ENCODE measurements around the gene TTC28. TPM values are rescaled to one million over a fixed set of nuclear protein-coding genes. Genes with fewer than 3 reads are reported as not detected.

TTC28 gene
- total RNA-seq, 1 donor from 2014 or later = 1.3 TPM

GRCh38 chr22:28316014-28316413, 363.6 kb downstream of the TTC28 start:
- Mint-ChIP-seq H3K9me3 (peaks cover 3% of the 10 kb centered on the region), H3K27me3 (no peaks in the 10 kb centered on the region), H3K27ac (no peak overlapping the region), H3K36me3 (ENCODE audit: low read depth) (no peaks in the 10 kb centered on the region), H3K4me1 (no peaks in the 10 kb centered on the region), H3K4me3 (no peak overlapping the region)
- intact Hi-C loops (cut with micrococcal nuclease) = no loop called here
- DNase-seq = no peak

GRCh38 chr22:28314959-28315358, 364.7 kb downstream of the TTC28 start:
- no peaks in the 10 kb centered on the region for H3K27me3 Mint-ChIP-seq
- intact Hi-C loops (cut with micrococcal nuclease) = no loop called here

GRCh38 chr22:28310299-28310698, 369.3 kb downstream of the TTC28 start:
- DNase-seq = no peak
- H3K4me1 Mint-ChIP-seq = no peaks in the 10 kb centered on the region
- H3K36me3 Mint-ChIP-seq (ENCODE audit: low read depth) = no peaks in the 10 kb centered on the region
- H3K9me3 Mint-ChIP-seq = no peaks in the 10 kb centered on the region
- H3K27me3 Mint-ChIP-seq = peaks cover 1% of the 10 kb centered on the region
- no peak overlapping the region for H3K4me3 Mint-ChIP-seq
- H3K27ac Mint-ChIP-seq = no peak overlapping the region
- intact Hi-C loops (cut with micrococcal nuclease) = no loop called here

More at GRCh38 chr22:28314959-28315358, 364.7 kb downstream of the TTC28 start:
- no peak for DNase-seq
- Mint-ChIP-seq H3K36me3 (ENCODE audit: low read depth) (no peaks in the 10 kb centered on the region), H3K27ac (no peak overlapping the region), H3K4me3 (no peak overlapping the region), H3K9me3 (peaks cover 3% of the 10 kb centered on the region), H3K4me1 (no peaks in the 10 kb centered on the region)

GRCh38 chr22:28299753-28300152, 379.9 kb downstream of the TTC28 start:
- Mint-ChIP-seq H3K36me3 (ENCODE audit: low read depth) (no peaks in the 10 kb centered on the region), H3K27me3 (no peaks in the 10 kb centered on the region), H3K4me3 (peak overlapping the region; percentile 14), H3K27ac (no peak overlapping the region), H3K9me3 (no peaks in the 10 kb centered on the region), H3K4me1 (peaks cover 16% of the 10 kb centered on the region)
- peak; percentile 57 for DNase-seq
- intact Hi-C loops (cut with micrococcal nuclease) = loop anchor here (5.0 kb wide), 1 partner anchor 143 kb away; no protein-coding TSS in a partner anchor

- DNase-seq = no peak
- no peak overlapping the region for H3K27ac Mint-ChIP-seq
- H3K4me1 Mint-ChIP-seq = peaks cover 16% of the 10 kb centered on the region
- intact Hi-C loops (cut with micrococcal nuclease) = loop anchor here (5.0 kb wide), 1 partner anchor 143 kb away; no protein-coding TSS in a partner anchor
- no peak overlapping the region for H3K4me3 Mint-ChIP-seq
- no peaks in the 10 kb centered on the region for H3K9me3 Mint-ChIP-seq
- H3K27me3 Mint-ChIP-seq = no peaks in the 10 kb centered on the region
- H3K36me3 Mint-ChIP-seq (ENCODE audit: low read depth) = no peaks in the 10 kb centered on the region
Observed at GRCh38 chr22:28299309-28299708, 380.3 kb downstream of the TTC28 start.

- Mint-ChIP-seq H3K27ac (no peak overlapping the region), H3K4me3 (no peak overlapping the region), H3K4me1 (peaks cover 16% of the 10 kb centered on the region), H3K9me3 (no peaks in the 10 kb centered on the region), H3K36me3 (ENCODE audit: low read depth) (no peaks in the 10 kb centered on the region), H3K27me3 (no peaks in the 10 kb centered on the region)
- intact Hi-C loops (cut with micrococcal nuclease) = loop anchor here (5.0 kb wide), 1 partner anchor 145 kb away; no protein-coding TSS in a partner anchor
- no peak for DNase-seq
Observed at GRCh38 chr22:28297504-28297903, 382.1 kb downstream of the TTC28 start.

- intact Hi-C loops (cut with micrococcal nuclease) = loop anchor here (5.0 kb wide), 1 partner anchor 146 kb away; no protein-coding TSS in a partner anchor
- no peaks in the 10 kb centered on the region for H3K9me3 Mint-ChIP-seq
- no peak for DNase-seq
- peaks cover 16% of the 10 kb centered on the region for H3K4me1 Mint-ChIP-seq
- no peaks in the 10 kb centered on the region for H3K27me3 Mint-ChIP-seq
- no peak overlapping the region for H3K27ac Mint-ChIP-seq
- H3K4me3 Mint-ChIP-seq = no peak overlapping the region
- H3K36me3 Mint-ChIP-seq (ENCODE audit: low read depth) = no peaks in the 10 kb centered on the region
Observed at GRCh38 chr22:28296452-28296851, 383.2 kb downstream of the TTC28 start.

GRCh38 chr22:28283068-28283654, 396.5 kb downstream of the TTC28 start:
- intact Hi-C loops (cut with micrococcal nuclease) = no loop called here
- peaks cover 2% of the 10 kb centered on the region for H3K4me1 Mint-ChIP-seq
- H3K36me3 Mint-ChIP-seq (ENCODE audit: low read depth) = no peaks in the 10 kb centered on the region
- H3K27ac Mint-ChIP-seq = no peak overlapping the region
- no peaks in the 10 kb centered on the region for H3K9me3 Mint-ChIP-seq
- no peak for DNase-seq
- no peaks in the 10 kb centered on the region for H3K27me3 Mint-ChIP-seq
- H3K4me3 Mint-ChIP-seq = no peak overlapping the region

- no peak overlapping the region for H3K4me3 Mint-ChIP-seq
- intact Hi-C loops (cut with micrococcal nuclease) = no loop called here
- H3K27ac Mint-ChIP-seq = no peak overlapping the region
- H3K9me3 Mint-ChIP-seq = no peaks in the 10 kb centered on the region
- no peak for DNase-seq
- H3K36me3 Mint-ChIP-seq (ENCODE audit: low read depth) = no peaks in the 10 kb centered on the region
- peaks cover 1% of the 10 kb centered on the region for H3K27me3 Mint-ChIP-seq
- peaks cover 2% of the 10 kb centered on the region for H3K4me1 Mint-ChIP-seq
Observed at GRCh38 chr22:28282405-28283067, 397.1 kb downstream of the TTC28 start.

- Mint-ChIP-seq H3K4me1 (peaks cover 2% of the 10 kb centered on the region), H3K27ac (no peak overlapping the region), H3K4me3 (no peak overlapping the region), H3K36me3 (ENCODE audit: low read depth) (no peaks in the 10 kb centered on the region), H3K9me3 (no peaks in the 10 kb centered on the region), H3K27me3 (peaks cover 1% of the 10 kb centered on the region)
- intact Hi-C loops (cut with micrococcal nuclease) = no loop called here
- no peak for DNase-seq
Observed at GRCh38 chr22:28279888-28280287, 399.8 kb downstream of the TTC28 start.

- Mint-ChIP-seq H3K27me3 (peaks cover 6% of the 10 kb centered on the region), H3K27ac (no peak overlapping the region), H3K36me3 (ENCODE audit: low read depth) (no peaks in the 10 kb centered on the region), H3K4me3 (no peak overlapping the region), H3K4me1 (no peaks in the 10 kb centered on the region), H3K9me3 (no peaks in the 10 kb centered on the region)
- intact Hi-C loops (cut with micrococcal nuclease) = no loop called here
- no peak for DNase-seq
Observed at GRCh38 chr22:28269277-28269676, 410.4 kb downstream of the TTC28 start.

- Mint-ChIP-seq H3K36me3 (ENCODE audit: low read depth) (no peaks in the 10 kb centered on the region), H3K27me3 (peaks cover 6% of the 10 kb centered on the region), H3K27ac (no peak overlapping the region), H3K9me3 (no peaks in the 10 kb centered on the region), H3K4me1 (no peaks in the 10 kb centered on the region), H3K4me3 (no peak overlapping the region)
- DNase-seq = no peak
- intact Hi-C loops (cut with micrococcal nuclease) = no loop called here
Observed at GRCh38 chr22:28268850-28269249, 410.8 kb downstream of the TTC28 start.

GRCh38 chr22:28268171-28268570, 411.5 kb downstream of the TTC28 start:
- intact Hi-C loops (cut with micrococcal nuclease) = no loop called here
- H3K27ac Mint-ChIP-seq = no peak overlapping the region

GRCh38 chr22:28260619-28261018, 419.0 kb downstream of the TTC28 start:
- Mint-ChIP-seq H3K4me3 (no peak overlapping the region), H3K27me3 (peaks cover 3% of the 10 kb centered on the region), H3K36me3 (ENCODE audit: low read depth) (no peaks in the 10 kb centered on the region), H3K4me1 (no peaks in the 10 kb centered on the region), H3K9me3 (no peaks in the 10 kb centered on the region), H3K27ac (no peak overlapping the region)
- intact Hi-C loops (cut with micrococcal nuclease) = no loop called here
- DNase-seq = no peak

More at GRCh38 chr22:28268171-28268570, 411.5 kb downstream of the TTC28 start:
- Mint-ChIP-seq H3K4me3 (no peak overlapping the region), H3K4me1 (no peaks in the 10 kb centered on the region), H3K27me3 (peaks cover 2% of the 10 kb centered on the region), H3K36me3 (ENCODE audit: low read depth) (no peaks in the 10 kb centered on the region), H3K9me3 (no peaks in the 10 kb centered on the region)
- no peak for DNase-seq
